ENCODE data around the gene BLZF1. TPM values are rescaled to one million over a fixed set of nuclear protein-coding genes. Genes with fewer than 3 reads are reported as not detected.
"Not testable (repeated sequence)": the region's sequence is repeated elsewhere in the genome, so short reads cannot be mapped to it uniquely, and the experiment has no call there.

BLZF1 gene
- total RNA-seq, 1 donor, result 29.7 TPM

GRCh38 chr1:169395955-169396354 is 28.0 kb downstream of the BLZF1 start:
- Histone ChIP-seq H2AFZ (ENCODE audit: low read length) (no peak overlapping the region), H3K36me3 (ENCODE audit: insufficient read depth, low read length) (peaks cover 27% of the 10 kb centered on the region), H3K79me2 (ENCODE audit: insufficient read depth, low read length) (no peaks in the 10 kb centered on the region), H3K27ac (ENCODE audit: low read depth, low read length) (no peak overlapping the region), H3K4me2 (ENCODE audit: insufficient read depth, low read length) (no peak overlapping the region), H3K4me3 (ENCODE audit: insufficient read depth, low read length) (no peak overlapping the region), H3K9me3 (ENCODE audit: low read depth, low read length) (no peaks in the 10 kb centered on the region), H4K20me1 (ENCODE audit: insufficient read depth, low read length) (no peaks in the 10 kb centered on the region), H3K4me1 (ENCODE audit: insufficient read depth, low read length) (no peaks in the 10 kb centered on the region), H3K27me3 (ENCODE audit: insufficient read depth, low read length) (no peaks in the 10 kb centered on the region)
- no peak for TF ChIP-seq CTCF (IDR thresholded peaks at IDR 0.05; ENCODE audit: extremely low read depth, low read depth, low read length)
- DNase-seq (ENCODE audit: insufficient read length, low spot score, missing footprints), result no peak

GRCh38 chr1:169402578-169402977 is 34.6 kb downstream of the BLZF1 start:
- H4K20me1 ChIP-seq (ENCODE audit: insufficient read depth, low read length); H3K4me1 ChIP-seq (ENCODE audit: insufficient read depth, low read length); DNase-seq (ENCODE audit: insufficient read length, low spot score, missing footprints); H3K27ac ChIP-seq (ENCODE audit: low read depth, low read length); H3K27me3 ChIP-seq (ENCODE audit: insufficient read depth, low read length); H3K4me3 ChIP-seq (ENCODE audit: insufficient read depth, low read length); H2AFZ ChIP-seq (ENCODE audit: low read length); H3K4me2 ChIP-seq (ENCODE audit: insufficient read depth, low read length); H3K9me3 ChIP-seq (ENCODE audit: low read depth, low read length); H3K79me2 ChIP-seq (ENCODE audit: insufficient read depth, low read length); H3K36me3 ChIP-seq (ENCODE audit: insufficient read depth, low read length): not testable (repeated sequence)

- not testable (repeated sequence) for H3K27me3 ChIP-seq (ENCODE audit: insufficient read depth, low read length); H3K4me1 ChIP-seq (ENCODE audit: insufficient read depth, low read length); H3K9me3 ChIP-seq (ENCODE audit: low read depth, low read length); H3K4me2 ChIP-seq (ENCODE audit: insufficient read depth, low read length); DNase-seq (ENCODE audit: insufficient read length, low spot score, missing footprints); H3K4me3 ChIP-seq (ENCODE audit: insufficient read depth, low read length); H3K27ac ChIP-seq (ENCODE audit: low read depth, low read length); H3K36me3 ChIP-seq (ENCODE audit: insufficient read depth, low read length); H4K20me1 ChIP-seq (ENCODE audit: insufficient read depth, low read length); H2AFZ ChIP-seq (ENCODE audit: low read length); H3K79me2 ChIP-seq (ENCODE audit: insufficient read depth, low read length)
Measured at GRCh38 chr1:169408340-169408739, 40.3 kb downstream of the BLZF1 start.

GRCh38 chr1:169414952-169415351 is 47.0 kb downstream of the BLZF1 start:
- Histone ChIP-seq H3K9me3 (ENCODE audit: low read depth, low read length) (no peaks in the 10 kb centered on the region), H3K4me1 (ENCODE audit: insufficient read depth, low read length) (no peaks in the 10 kb centered on the region), H2AFZ (ENCODE audit: low read length) (no peak overlapping the region), H3K27me3 (ENCODE audit: insufficient read depth, low read length) (no peaks in the 10 kb centered on the region), H4K20me1 (ENCODE audit: insufficient read depth, low read length) (no peaks in the 10 kb centered on the region), H3K36me3 (ENCODE audit: insufficient read depth, low read length) (no peaks in the 10 kb centered on the region), H3K79me2 (ENCODE audit: insufficient read depth, low read length) (no peaks in the 10 kb centered on the region), H3K27ac (ENCODE audit: low read depth, low read length) (no peak overlapping the region), H3K4me2 (ENCODE audit: insufficient read depth, low read length) (no peak overlapping the region), H3K4me3 (ENCODE audit: insufficient read depth, low read length) (no peak overlapping the region)
- TF ChIP-seq CTCF (IDR thresholded peaks at IDR 0.05; ENCODE audit: extremely low read depth, low read depth, low read length), result no peak
- DNase-seq (ENCODE audit: insufficient read length, low spot score, missing footprints), result no peak

GRCh38 chr1:169421309-169421708 is 53.3 kb downstream of the BLZF1 start:
- Histone ChIP-seq H3K9me3 (ENCODE audit: low read depth, low read length) (no peaks in the 10 kb centered on the region), H3K4me2 (ENCODE audit: insufficient read depth, low read length) (no peak overlapping the region), H3K4me3 (ENCODE audit: insufficient read depth, low read length) (no peak overlapping the region), H4K20me1 (ENCODE audit: insufficient read depth, low read length) (no peaks in the 10 kb centered on the region), H2AFZ (ENCODE audit: low read length) (no peak overlapping the region), H3K27me3 (ENCODE audit: insufficient read depth, low read length) (peaks cover 4% of the 10 kb centered on the region), H3K36me3 (ENCODE audit: insufficient read depth, low read length) (no peaks in the 10 kb centered on the region), H3K4me1 (ENCODE audit: insufficient read depth, low read length) (no peaks in the 10 kb centered on the region), H3K27ac (ENCODE audit: low read depth, low read length) (no peak overlapping the region), H3K79me2 (ENCODE audit: insufficient read depth, low read length) (no peaks in the 10 kb centered on the region)
- no peak for TF ChIP-seq CTCF (IDR thresholded peaks at IDR 0.05; ENCODE audit: extremely low read depth, low read depth, low read length)
- no peak for DNase-seq (ENCODE audit: insufficient read length, low spot score, missing footprints)
